ENCODE data around the gene RAD51B.

GRCh38 chr14:68447581-68448251 is 628.1 kb downstream of the RAD51B start:
- no peak for TF ChIP-seq CTCF (IDR thresholded peaks at IDR 0.05)
- TF ChIP-seq POLR2A (IDR thresholded peaks at IDR 0.05) = no peak
- TF ChIP-seq POLR2AphosphoS5 (IDR thresholded peaks at IDR 0.05; ENCODE audit: insufficient read depth in 1 of 2, low read depth in 1 of 2) = no peak

Measured in vagina (tissue), 2 donors.